ENCODE measurements around the gene MTFP1.

The MTFP1 gene

DNA sequence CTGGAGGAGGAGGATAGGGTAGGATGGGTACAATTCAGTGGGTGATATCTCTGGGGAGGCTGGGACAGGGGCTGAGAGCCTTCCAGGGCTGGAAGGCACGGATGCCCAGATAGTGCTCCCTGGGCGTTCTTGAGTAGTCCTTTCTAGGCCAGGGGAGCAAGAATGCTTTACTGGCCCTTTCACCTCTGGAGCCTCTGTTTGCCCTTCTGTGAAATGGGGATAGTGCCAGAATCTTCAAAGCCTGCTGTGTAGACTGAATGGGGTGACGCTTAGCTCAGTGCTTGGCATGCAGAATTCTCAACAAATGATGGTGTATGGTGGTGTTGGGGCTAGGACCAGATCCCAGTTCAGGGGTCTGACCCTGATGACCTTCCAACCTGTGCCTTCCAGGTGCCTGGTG is 7.7 kb downstream of the MTFP1 start:
- no peak overlapping the region for H3K4me3 ChIP-seq (ENCODE audit: control insufficient read depth, low read depth, low read length)
- TF ChIP-seq, protein P1, sequence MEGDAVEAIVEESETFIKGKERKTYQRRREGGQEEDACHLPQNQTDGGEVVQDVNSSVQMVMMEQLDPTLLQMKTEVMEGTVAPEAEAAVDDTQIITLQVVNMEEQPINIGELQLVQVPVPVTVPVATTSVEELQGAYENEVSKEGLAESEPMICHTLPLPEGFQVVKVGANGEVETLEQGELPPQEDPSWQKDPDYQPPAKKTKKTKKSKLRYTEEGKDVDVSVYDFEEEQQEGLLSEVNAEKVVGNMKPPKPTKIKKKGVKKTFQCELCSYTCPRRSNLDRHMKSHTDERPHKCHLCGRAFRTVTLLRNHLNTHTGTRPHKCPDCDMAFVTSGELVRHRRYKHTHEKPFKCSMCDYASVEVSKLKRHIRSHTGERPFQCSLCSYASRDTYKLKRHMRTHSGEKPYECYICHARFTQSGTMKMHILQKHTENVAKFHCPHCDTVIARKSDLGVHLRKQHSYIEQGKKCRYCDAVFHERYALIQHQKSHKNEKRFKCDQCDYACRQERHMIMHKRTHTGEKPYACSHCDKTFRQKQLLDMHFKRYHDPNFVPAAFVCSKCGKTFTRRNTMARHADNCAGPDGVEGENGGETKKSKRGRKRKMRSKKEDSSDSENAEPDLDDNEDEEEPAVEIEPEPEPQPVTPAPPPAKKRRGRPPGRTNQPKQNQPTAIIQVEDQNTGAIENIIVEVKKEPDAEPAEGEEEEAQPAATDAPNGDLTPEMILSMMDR (IDR thresholded peaks at IDR 0.05; ENCODE audit: control insufficient read depth, insufficient read depth, low read depth, low read length, missing control alignments), result no peak
- DNase-seq (ENCODE audit: low read depth), result no peak

DNA sequence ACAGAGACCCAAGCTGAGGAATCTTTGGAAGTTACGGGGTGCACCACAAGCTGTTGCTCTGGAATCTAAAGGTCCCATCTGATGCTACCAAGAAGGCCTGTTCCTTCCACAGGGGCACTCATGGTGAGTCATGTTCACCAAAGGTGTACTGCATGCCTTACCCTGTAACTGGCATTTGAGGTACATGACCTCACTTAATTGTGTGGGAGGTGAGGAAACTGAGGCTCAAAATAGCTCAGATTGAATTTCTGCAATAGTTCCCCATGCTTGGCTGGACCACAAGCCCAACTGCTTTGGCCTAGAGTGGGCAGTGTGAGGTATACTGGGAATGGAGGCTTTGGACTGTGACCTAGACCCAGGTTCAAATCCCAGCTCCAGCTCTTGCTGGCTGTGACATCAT is 8.2 kb downstream of the MTFP1 start:
- H3K4me3 ChIP-seq (ENCODE audit: control insufficient read depth, low read depth, low read length), result no peak overlapping the region
- DNase-seq (ENCODE audit: low read depth), result no peak
- TF ChIP-seq, protein P1 (IDR thresholded peaks at IDR 0.05; ENCODE audit: control insufficient read depth, insufficient read depth, low read depth, low read length, missing control alignments), result no peak

DNA sequence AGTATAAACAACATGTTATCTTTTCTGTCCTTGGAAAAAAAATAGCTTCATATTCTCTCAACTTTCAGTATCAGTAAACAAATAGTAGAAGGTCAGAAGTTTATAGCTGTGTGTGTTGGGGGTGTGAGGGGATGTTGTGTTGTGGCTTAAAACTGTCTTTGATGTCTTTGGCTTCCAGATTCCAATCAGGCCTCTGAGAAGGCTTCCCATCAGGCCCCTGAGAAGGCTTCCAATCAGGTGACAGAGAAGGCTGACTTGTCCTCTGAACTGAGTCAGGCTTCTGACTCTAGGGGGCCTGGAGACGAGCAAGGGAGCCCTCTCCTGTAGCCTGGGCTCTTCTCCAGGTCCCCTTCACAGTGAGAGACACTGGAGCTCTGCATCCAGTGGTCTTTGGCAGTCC is 9.3 kb downstream of the MTFP1 start:
- no peak overlapping the region for H3K4me3 ChIP-seq (ENCODE audit: control insufficient read depth, low read depth, low read length)
- TF ChIP-seq, protein P1 (IDR thresholded peaks at IDR 0.05; ENCODE audit: control insufficient read depth, insufficient read depth, low read depth, low read length, missing control alignments), result no peak
- DNase-seq (ENCODE audit: low read depth), result no peak

DNA sequence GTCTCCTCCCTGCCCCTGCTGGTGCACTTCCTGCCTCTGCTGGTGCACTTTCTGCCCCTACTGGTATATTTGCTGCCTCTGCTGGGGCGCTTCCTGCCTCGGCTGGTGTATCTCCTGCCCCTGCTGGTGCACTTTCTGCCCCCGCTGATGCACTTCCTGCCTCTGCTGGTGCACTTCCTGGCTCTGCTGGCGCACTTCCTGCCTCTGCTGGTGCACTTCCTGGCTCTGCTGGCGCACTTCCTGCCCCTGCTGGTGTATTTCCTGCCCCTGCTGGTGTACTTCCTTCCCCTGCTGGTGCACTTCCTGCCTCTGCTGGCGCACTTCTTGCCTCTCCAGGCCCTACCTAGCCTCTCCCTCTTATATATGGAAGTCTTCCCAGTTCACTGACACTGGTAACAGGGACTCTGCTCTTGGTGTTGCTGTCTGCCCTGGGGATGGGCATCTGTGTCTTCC is 10.1 kb downstream of the MTFP1 start:
- no peak for DNase-seq (ENCODE audit: low read depth)
- TF ChIP-seq, protein P1 (IDR thresholded peaks at IDR 0.05; ENCODE audit: control insufficient read depth, insufficient read depth, low read depth, low read length, missing control alignments), result no peak
- no peak overlapping the region for H3K4me3 ChIP-seq (ENCODE audit: control insufficient read depth, low read depth, low read length)

DNA sequence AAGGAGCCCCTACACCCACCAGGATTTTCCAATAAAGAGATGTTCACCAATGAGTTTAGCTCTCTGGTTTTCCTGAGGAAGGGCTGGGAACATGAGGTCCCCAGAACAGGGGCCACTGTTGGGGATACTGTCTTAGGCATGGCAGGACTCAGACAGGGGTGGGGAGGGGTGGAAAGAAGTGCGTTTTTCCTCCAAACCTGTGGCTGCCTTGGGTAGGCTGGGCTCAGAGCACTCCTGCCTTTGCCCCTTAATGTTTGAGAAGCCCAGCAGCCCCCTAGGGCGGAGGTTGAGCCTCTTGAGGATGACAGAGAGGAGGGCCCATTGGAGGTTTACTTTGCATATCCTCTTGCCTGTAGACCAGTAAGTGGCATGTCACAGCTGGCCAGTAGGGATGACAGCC is 10.6 kb downstream of the MTFP1 start:
- no peak for DNase-seq (ENCODE audit: low read depth)
- TF ChIP-seq, protein P1 (IDR thresholded peaks at IDR 0.05; ENCODE audit: control insufficient read depth, insufficient read depth, low read depth, low read length, missing control alignments), result no peak
- H3K4me3 ChIP-seq (ENCODE audit: control insufficient read depth, low read depth, low read length), result no peak overlapping the region

DNA sequence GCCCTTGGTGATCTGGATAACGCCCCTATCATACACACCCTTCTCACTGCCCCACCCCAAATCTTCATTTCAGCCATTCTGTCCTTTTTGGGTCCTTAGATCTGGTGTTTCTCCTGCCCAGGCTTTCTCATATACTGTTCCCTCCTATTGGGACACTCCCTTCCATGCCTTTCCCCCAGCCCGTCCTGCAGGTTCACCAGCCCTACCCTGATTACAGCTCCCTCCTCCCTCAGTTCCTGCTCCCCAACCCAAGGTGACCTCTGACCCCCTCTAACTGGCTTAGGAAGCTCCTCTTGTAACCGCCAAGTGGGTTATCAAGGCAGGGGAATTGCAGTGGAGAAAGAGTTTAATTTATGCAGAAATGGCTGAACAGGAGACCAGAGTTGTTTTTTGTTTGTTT is 13.0 kb downstream of the MTFP1 start:
- TF ChIP-seq, protein P1 (IDR thresholded peaks at IDR 0.05; ENCODE audit: control insufficient read depth, insufficient read depth, low read depth, low read length, missing control alignments), result no peak
- no peak for DNase-seq (ENCODE audit: low read depth)
- no peak overlapping the region for H3K4me3 ChIP-seq (ENCODE audit: control insufficient read depth, low read depth, low read length)

DNA sequence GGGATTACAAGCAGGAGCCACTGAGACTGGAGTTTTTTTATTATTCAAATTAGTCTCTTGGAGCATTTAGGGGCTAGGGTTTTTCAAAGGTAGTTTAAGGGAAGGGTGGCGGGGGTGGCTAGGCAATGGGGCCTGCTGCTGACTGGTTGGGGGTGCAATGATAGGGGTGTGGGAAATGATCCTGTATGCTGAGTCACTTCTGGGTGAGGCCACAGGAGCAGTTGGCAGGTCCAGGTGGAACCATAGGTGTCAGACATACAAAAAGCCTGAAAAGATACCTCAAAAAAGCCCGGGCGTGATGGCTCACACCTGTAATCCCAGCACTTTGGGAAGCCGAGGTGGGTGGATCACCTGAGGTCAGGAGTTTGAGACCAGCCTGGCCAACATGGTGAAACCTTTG is 13.7 kb downstream of the MTFP1 start:
- DNase-seq (ENCODE audit: low read depth), result no peak
- TF ChIP-seq, protein P1 (IDR thresholded peaks at IDR 0.05; ENCODE audit: control insufficient read depth, insufficient read depth, low read depth, low read length, missing control alignments), result no peak
- H3K4me3 ChIP-seq (ENCODE audit: control insufficient read depth, low read depth, low read length), result no peak overlapping the region
